Heart left ventricle (tissue), 13 donors: ENCODE data around the gene IBTK.

Experiments
- POLR2A ChIP-seq, 2 donors: fragments of 450-650 bp; IDR thresholded peaks; one replicate each; pipeline ENCODE4 v1.6.1; 2017; ENCODE audit warnings: antibody characterized with exemption in 2 of 2, mild to moderate bottlenecking in 2 of 2, moderate library complexity in 2 of 2
- TF ChIP-seq, protein P1 (sequence below), 12 donors: fragments of 200-600 bp; sonication (generic) in 4 of 12; IDR thresholded peaks; one replicate each; pipeline versions ENCODE4 v1.5.0 to v1.8.0; 2018 to 2022; ENCODE audit warnings: antibody characterized with exemption in 12 of 12, mild to moderate bottlenecking in 5 of 12
- donor health status: ischemic (EF 13 %, LVEDD 7.1; RV severe dilation, severe dysfunction).
- donor health status: DM: no; HTN: yes; CAD: no.
- donor health status: DM: no; HTN: no; CAD: no.
- donor health status: ischemic (EF 25% LVEDD 6.9; RV normal size, moderate dysfunction).
- donor health status: ischemic (EF 25% LVEDD 5.7; RV mildly dilated, moderate dysfunction).
- donor health status: ischemic (EF 35%, LVEDD 5.7; RV mildly dilated, moderate dysfunction).
- donor health status: nonischemic (EF 11% LVEDD 7.7; RV severe dilation, severe dysfunction).
- donor health status: DM: yes; HTN: yes; CAD: no.
- donor health status: PGD.
- donor health status: ischemic (EF 29% LVEDD 5.4; RV normal size, mild dysfunction).
- donor health status: nonischemic (EF 23%, LVEDD 6.1; RV moderate dilation, normal function).

DNA sequence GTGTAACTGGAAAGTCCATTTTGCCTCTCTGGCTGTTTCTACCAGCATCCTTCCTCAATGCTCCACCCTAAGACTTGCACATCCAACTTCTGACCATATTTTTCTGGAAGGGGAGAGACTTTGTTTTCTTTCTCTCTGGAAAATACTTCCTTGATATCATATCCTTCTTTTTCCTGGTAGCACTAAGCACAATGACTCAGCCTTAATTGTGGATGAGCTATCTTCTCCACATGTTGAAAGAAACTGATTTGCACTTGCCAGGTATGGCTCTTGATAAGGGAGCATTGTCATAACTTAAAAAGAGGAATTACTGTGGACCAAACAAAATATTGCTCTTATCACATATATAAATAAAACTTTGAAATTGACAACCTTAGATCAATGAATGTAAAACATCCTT, 30.1 kb upstream of the IBTK start:
- TF ChIP-seq, protein P1, sequence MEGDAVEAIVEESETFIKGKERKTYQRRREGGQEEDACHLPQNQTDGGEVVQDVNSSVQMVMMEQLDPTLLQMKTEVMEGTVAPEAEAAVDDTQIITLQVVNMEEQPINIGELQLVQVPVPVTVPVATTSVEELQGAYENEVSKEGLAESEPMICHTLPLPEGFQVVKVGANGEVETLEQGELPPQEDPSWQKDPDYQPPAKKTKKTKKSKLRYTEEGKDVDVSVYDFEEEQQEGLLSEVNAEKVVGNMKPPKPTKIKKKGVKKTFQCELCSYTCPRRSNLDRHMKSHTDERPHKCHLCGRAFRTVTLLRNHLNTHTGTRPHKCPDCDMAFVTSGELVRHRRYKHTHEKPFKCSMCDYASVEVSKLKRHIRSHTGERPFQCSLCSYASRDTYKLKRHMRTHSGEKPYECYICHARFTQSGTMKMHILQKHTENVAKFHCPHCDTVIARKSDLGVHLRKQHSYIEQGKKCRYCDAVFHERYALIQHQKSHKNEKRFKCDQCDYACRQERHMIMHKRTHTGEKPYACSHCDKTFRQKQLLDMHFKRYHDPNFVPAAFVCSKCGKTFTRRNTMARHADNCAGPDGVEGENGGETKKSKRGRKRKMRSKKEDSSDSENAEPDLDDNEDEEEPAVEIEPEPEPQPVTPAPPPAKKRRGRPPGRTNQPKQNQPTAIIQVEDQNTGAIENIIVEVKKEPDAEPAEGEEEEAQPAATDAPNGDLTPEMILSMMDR (IDR thresholded peaks at IDR 0.05), result no peak
- no peak for TF ChIP-seq POLR2A (IDR thresholded peaks at IDR 0.05)
